ENCODE results near the gene C1QL4. TPM values are rescaled to one million over a fixed set of nuclear protein-coding genes. Genes with fewer than 3 reads are reported as not detected.
"Not testable (repeated sequence)": the region's sequence is repeated elsewhere in the genome, so short reads cannot be mapped to it uniquely, and the experiment has no call there.

C1QL4 gene
- polyA plus RNA-seq, 2 of the 4 experiments (the other 2 are of a cell fraction), result 1.5 to 2.8 TPM

DNA sequence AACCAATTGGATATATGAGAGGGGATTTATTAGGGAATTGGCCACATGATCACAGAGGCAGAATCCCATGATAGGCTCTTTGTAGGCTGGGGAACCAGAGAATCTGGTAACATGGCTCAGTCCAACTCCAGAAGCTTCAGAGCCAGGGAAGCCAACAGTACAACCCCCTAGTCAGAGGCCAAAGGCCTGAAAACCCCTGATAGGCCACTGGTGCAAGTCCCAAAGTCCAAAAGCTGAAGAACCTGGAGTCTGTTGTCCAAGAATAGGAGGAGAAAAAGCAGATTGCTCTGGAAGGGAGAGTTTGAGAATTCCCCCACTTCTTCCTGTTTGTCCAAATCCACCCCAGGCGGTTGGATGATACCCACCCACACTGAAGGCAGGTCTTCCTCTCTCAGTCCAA lies 22.2 kb downstream of the C1QL4 start:
- ChIA-PET POLR2A (no interaction called here), CTCF (interaction anchor here (0.7 to 1.9 kb wide), 7 partner anchors 17 to 265 kb away, joined by 3 to 9 read pairs (median 3); partner anchors contain the start of genes DNAJC22 and PRPH)
- ATAC-seq (no peak), FAIRE-seq (no peak), DNase-seq (ENCODE audit: low read depth in 1 of 2, low spot score in 1 of 2) (no peak)
- H3K27ac ChIP-seq, result peak overlapping the region; percentile 20 to 74; a peak in 5 of 6 replicates
- no peak overlapping the region for H3K4me2 ChIP-seq
- peaks cover 7% of the 10 kb centered on the region; the same call in 2 of the 3 replicates for H3K4me1 ChIP-seq
- WGBS (ENCODE audit: missing lambda C conversion rate), result 77% methylated on average over 1 of the region's 1 CpG
- H3K9me3 ChIP-seq, result no peaks in the 10 kb centered on the region
- H3K4me3 ChIP-seq, result no peak overlapping the region
- TF ChIP-seq, protein P1, sequence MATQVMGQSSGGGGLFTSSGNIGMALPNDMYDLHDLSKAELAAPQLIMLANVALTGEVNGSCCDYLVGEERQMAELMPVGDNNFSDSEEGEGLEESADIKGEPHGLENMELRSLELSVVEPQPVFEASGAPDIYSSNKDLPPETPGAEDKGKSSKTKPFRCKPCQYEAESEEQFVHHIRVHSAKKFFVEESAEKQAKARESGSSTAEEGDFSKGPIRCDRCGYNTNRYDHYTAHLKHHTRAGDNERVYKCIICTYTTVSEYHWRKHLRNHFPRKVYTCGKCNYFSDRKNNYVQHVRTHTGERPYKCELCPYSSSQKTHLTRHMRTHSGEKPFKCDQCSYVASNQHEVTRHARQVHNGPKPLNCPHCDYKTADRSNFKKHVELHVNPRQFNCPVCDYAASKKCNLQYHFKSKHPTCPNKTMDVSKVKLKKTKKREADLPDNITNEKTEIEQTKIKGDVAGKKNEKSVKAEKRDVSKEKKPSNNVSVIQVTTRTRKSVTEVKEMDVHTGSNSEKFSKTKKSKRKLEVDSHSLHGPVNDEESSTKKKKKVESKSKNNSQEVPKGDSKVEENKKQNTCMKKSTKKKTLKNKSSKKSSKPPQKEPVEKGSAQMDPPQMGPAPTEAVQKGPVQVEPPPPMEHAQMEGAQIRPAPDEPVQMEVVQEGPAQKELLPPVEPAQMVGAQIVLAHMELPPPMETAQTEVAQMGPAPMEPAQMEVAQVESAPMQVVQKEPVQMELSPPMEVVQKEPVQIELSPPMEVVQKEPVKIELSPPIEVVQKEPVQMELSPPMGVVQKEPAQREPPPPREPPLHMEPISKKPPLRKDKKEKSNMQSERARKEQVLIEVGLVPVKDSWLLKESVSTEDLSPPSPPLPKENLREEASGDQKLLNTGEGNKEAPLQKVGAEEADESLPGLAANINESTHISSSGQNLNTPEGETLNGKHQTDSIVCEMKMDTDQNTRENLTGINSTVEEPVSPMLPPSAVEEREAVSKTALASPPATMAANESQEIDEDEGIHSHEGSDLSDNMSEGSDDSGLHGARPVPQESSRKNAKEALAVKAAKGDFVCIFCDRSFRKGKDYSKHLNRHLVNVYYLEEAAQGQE (IDR thresholded peaks at IDR 0.05), result no peak
- TF ChIP-seq RFX5 (IDR thresholded peaks at IDR 0.05) (no peak), NFE2L2 (conservative IDR thresholded peaks at IDR 0.05; ENCODE audit: low read length) (no peak), MAZ (IDR thresholded peaks at IDR 0.05; ENCODE audit: borderline replicate concordance, low read depth, low read length) (no peak), CHD4 (IDR thresholded peaks at IDR 0.05; ENCODE audit: borderline replicate concordance) (no peak), HOXB13 (CRISPR knock-in tag; IDR thresholded peaks at IDR 0.05; ENCODE audit: low read depth) (no peak), ZSCAN20 (CRISPR knock-in tag; IDR thresholded peaks at IDR 0.05) (no peak), KDM1A (IDR thresholded peaks at IDR 0.05; ENCODE audit: low read depth) (no peak), FOSB (CRISPR knock-in tag; IDR thresholded peaks at IDR 0.05) (no peak), TP53 (CRISPR knock-in tag; IDR thresholded peaks at IDR 0.05) (no peak), SREBF2 (IDR thresholded peaks at IDR 0.05) (no peak), POLR2A (IDR thresholded peaks at IDR 0.05; ENCODE audit: low read length) (no peak), CBX8 (IDR thresholded peaks at IDR 0.05) (no peak), FOXS1 (CRISPR knock-in tag; IDR thresholded peaks at IDR 0.05) (no peak)
- TF ChIP-seq, protein P2, sequence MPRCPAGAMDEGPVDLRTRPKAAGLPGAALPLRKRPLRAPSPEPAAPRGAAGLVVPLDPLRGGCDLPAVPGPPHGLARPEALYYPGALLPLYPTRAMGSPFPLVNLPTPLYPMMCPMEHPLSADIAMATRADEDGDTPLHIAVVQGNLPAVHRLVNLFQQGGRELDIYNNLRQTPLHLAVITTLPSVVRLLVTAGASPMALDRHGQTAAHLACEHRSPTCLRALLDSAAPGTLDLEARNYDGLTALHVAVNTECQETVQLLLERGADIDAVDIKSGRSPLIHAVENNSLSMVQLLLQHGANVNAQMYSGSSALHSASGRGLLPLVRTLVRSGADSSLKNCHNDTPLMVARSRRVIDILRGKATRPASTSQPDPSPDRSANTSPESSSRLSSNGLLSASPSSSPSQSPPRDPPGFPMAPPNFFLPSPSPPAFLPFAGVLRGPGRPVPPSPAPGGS (IDR thresholded peaks at IDR 0.05), result no peak
- TF ChIP-seq, protein P3, sequence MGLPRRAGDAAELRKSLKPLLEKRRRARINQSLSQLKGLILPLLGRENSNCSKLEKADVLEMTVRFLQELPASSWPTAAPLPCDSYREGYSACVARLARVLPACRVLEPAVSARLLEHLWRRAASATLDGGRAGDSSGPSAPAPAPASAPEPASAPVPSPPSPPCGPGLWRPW (IDR thresholded peaks at IDR 0.05), result no peak
- TF ChIP-seq, protein P4, sequence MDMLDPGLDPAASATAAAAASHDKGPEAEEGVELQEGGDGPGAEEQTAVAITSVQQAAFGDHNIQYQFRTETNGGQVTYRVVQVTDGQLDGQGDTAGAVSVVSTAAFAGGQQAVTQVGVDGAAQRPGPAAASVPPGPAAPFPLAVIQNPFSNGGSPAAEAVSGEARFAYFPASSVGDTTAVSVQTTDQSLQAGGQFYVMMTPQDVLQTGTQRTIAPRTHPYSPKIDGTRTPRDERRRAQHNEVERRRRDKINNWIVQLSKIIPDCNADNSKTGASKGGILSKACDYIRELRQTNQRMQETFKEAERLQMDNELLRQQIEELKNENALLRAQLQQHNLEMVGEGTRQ (IDR thresholded peaks at IDR 0.05), result no peak

DNA sequence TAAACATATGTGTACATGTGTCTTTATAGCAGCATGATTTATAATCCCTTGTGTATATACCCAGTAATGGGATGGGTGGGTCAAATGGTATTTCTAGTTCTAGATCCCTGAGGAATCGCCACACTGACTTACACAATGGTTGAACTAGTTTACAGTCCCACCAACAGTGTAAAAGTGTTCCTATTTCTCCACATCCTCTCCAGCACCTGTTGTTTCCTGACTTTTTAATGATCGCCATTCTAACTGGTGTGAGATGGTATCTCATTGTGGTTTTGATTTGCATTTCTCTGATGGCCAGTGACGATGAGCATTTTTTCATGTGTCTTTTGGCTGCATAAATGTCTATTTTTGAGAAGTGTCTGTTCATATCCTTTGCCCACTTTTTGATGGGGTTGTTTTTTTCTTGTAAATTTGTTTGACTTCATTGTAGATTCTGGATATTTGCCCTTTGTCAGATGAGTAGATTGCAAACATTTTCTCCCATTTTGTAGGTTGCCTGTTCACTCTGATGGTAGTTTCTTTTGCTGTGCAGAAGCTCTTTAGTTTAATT lies 26.5 kb downstream of the C1QL4 start:
- H3K27ac ChIP-seq; H3K4me2 ChIP-seq; CTCF ChIA-PET; H3K4me3 ChIP-seq; H3K4me1 ChIP-seq; POLR2A ChIA-PET; DNase-seq (ENCODE audit: low read depth in 1 of 2, low spot score in 1 of 2); FAIRE-seq; ATAC-seq; H3K9me3 ChIP-seq: not testable (repeated sequence)
- 56% methylated on average over 3 of the region's 3 CpGs for WGBS (ENCODE audit: missing lambda C conversion rate)

GRCh38 chr12:49309386-49309785 lies 27.6 kb downstream of the C1QL4 start:
- ChIA-PET POLR2A (interaction anchor here (0.6 kb wide), 1 partner anchor 200 kb away, joined by 4 read pairs; no protein-coding TSS in a partner anchor), CTCF (interaction anchor here (0.8 to 1.4 kb wide), 2 partner anchors 12 to 27 kb away, joined by 4 read pairs; partner anchors contain the start of gene C1QL4)
- Histone ChIP-seq H3K4me1 (0 out of 3 replicates have a peak, but pooled peaks cover 3% of the 10 kb centered on the region), H3K4me3 (no peak overlapping the region), H3K9me3 (no peaks in the 10 kb centered on the region), H3K4me2 (no peak overlapping the region), H3K27ac (no peak overlapping the region)
- 78% methylated on average over 7 of the region's 7 CpGs for WGBS (ENCODE audit: missing lambda C conversion rate)
- ATAC-seq (peak in 1 of 2 experiments; percentile 59; a peak in 3 of 6 replicates), FAIRE-seq (no peak), DNase-seq (ENCODE audit: low read depth in 1 of 2, low spot score in 1 of 2) (peak in 1 of 2 experiments; percentile 25)
- TF ChIP-seq POLR2A (IDR thresholded peaks at IDR 0.05; ENCODE audit: low read length), result no peak
- no peak for TF ChIP-seq MAX (IDR thresholded peaks at IDR 0.05)
- no peak for TF ChIP-seq NFE2L2 (conservative IDR thresholded peaks at IDR 0.05; ENCODE audit: low read length)
- TF ChIP-seq, protein P1 (IDR thresholded peaks at IDR 0.05), result no peak
- TF ChIP-seq MYC (IDR thresholded peaks at IDR 0.05; ENCODE audit: borderline replicate concordance, low read length), result no peak
- TF ChIP-seq CHD4 (IDR thresholded peaks at IDR 0.05; ENCODE audit: borderline replicate concordance), result no peak
- TF ChIP-seq, protein P2 (IDR thresholded peaks at IDR 0.05), result no peak
- no peak for TF ChIP-seq FOSB (CRISPR knock-in tag; IDR thresholded peaks at IDR 0.05)
- no peak for TF ChIP-seq ZNF302 (CRISPR knock-in tag; IDR thresholded peaks at IDR 0.05)
- TF ChIP-seq FOXS1 (CRISPR knock-in tag; IDR thresholded peaks at IDR 0.05), result no peak
- TF ChIP-seq JUNB (IDR thresholded peaks at IDR 0.05), result no peak
